Measurements from ENCODE around the gene M1AP. TPM values are rescaled to one million over a fixed set of nuclear protein-coding genes. Genes with fewer than 3 reads are reported as not detected.

Gene M1AP
- total RNA-seq, 3 donors from 2014 or later, result not detected

DNA sequence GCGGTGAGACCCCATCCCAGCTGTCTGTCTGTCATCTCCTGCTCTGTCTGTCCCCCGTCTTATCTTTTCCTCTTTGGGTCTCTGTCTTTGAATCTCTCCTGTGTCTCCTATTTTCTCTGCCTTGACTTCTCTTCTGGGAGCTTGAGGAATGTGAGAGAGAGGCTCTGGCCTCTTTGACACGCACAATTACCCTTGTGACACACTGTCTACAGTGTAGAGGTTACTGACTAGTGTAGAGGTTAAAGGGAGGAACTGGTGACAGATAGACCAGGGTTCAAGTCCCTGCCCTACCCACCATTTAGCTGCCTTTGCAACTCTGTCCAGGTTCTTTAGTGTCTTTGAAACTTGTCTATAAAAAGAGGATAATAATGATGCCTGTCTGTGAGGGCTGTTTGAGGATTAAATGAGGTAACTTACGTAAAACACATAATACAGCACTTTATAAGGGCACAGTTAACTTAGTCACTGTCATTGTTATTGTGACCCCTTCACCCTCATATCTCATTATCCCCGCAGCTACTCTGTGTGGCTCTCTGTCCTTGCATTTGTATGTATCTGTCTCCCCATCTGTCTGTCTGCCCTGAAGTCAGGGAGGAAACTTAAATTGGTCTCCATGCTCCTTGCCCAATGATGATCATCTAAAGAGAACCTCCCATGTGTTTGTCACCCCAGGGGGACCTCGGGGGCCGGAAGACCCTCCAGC lies 25.8 kb upstream of the M1AP start:
- peaks cover 53% of the 10 kb centered on the region for H3K36me3 Mint-ChIP-seq (ENCODE audit: insufficient read depth)
- ATAC-seq, result no peak
- no peaks in the 10 kb centered on the region for H3K4me1 Mint-ChIP-seq (ENCODE audit: low read depth)

DNA sequence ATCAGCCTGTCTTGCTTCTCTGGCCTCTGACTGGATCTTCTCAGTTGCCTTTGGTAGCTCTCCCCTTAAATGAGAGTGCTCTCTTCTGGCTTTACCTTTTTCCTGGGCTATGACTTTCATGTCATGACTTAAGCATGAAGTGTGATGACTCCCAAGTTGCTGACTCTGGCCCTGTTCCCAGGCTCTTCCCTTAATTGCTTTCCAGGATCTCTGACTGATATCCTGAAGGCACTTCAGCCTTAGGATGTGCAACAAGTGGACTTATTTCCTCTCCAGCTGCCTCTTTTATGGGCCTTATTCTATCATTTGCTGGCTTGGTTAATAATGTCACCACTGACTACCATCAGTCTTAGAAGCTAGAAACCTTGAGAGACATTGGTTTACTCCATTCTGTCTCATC lies 23.3 kb upstream of the M1AP start:
- Mint-ChIP-seq H3K4me1 (ENCODE audit: low read depth) (no peaks in the 10 kb centered on the region), H3K9me3 (no peaks in the 10 kb centered on the region), H3K4me3 (no peak overlapping the region), H3K36me3 (ENCODE audit: insufficient read depth) (peaks cover 49% of the 10 kb centered on the region), H3K27me3 (ENCODE audit: low read depth) (no peaks in the 10 kb centered on the region)
- no peak for DNase-seq
- ATAC-seq, result no peak

More for the DNA sequence above, 25.8 kb upstream of the M1AP start:
- no peak for DNase-seq
- H3K27me3 Mint-ChIP-seq (ENCODE audit: low read depth), result no peaks in the 10 kb centered on the region
- no peak overlapping the region for H3K4me3 Mint-ChIP-seq
- H3K9me3 Mint-ChIP-seq, result no peaks in the 10 kb centered on the region

DNA sequence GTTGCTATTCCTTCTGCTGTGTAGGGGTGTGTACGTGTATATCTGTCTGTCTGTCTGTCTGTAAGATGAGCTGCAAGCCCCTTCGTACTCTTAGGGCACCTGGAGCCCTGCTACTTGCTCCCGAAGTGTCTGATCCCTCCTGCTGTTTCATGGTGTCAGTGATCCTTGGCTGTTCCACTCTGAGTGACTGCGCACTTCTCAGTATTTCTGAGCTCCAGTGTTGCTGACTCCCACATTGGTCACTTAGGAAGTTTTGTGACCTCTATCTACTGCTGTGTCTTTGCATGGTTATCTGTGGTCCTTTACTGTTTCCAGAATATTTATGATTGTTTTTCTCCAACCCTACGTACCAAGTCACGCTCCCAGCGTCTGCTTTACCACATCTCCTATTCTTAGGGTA lies 22.1 kb upstream of the M1AP start:
- Mint-ChIP-seq H3K4me1 (ENCODE audit: low read depth) (no peaks in the 10 kb centered on the region), H3K9me3 (no peaks in the 10 kb centered on the region), H3K27me3 (ENCODE audit: low read depth) (no peaks in the 10 kb centered on the region), H3K36me3 (ENCODE audit: insufficient read depth) (peaks cover 37% of the 10 kb centered on the region), H3K4me3 (no peak overlapping the region)
- no peak for ATAC-seq
- no peak for DNase-seq

DNA sequence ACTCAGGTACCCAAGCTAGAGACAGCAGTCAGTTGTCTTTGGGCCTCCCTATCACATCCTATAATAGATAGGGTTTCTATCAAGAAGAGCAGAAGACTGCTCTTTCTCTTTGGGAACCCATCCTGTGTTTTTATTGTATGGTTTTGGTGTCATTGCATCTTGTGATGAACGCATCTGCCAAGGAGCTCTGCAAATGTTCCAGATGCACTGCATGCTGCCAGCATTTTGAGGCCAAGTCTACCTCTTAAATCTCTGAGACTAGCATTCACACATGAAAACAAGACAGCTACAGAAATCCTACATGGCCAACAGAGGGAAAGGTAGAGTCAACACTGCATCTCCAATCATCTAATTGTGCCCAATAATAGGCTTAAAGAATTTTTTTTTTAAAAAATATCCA lies 20.0 kb upstream of the M1AP start:
- H3K27me3 Mint-ChIP-seq (ENCODE audit: low read depth), result no peaks in the 10 kb centered on the region
- DNase-seq (no peak), ATAC-seq (no peak)
- H3K9me3 Mint-ChIP-seq, result no peaks in the 10 kb centered on the region
- H3K4me3 Mint-ChIP-seq, result no peak overlapping the region
- peaks cover 23% of the 10 kb centered on the region for H3K36me3 Mint-ChIP-seq (ENCODE audit: insufficient read depth)
- no peaks in the 10 kb centered on the region for H3K4me1 Mint-ChIP-seq (ENCODE audit: low read depth)

DNA sequence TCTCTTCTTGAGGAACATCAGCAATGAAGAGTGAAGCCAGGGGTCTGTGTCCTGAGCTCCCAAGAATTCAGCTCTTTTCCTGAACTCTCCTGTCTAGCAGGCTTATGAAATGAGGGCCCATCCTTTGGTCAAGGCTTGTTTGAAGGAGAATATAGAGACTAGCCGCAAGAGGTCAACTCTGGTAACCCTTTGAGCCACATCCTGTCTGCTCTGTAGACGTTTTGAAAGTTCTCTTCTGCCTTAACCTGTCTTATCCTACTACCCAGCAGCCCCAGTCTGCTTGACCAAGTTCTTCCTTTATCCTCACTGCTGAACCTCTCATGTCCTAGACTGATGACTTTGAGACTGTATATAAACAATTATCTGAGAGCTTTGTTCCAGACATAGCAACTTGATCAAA lies 11.3 kb upstream of the M1AP start:
- Mint-ChIP-seq H3K4me1 (ENCODE audit: low read depth) (peaks cover 11% of the 10 kb centered on the region), H3K36me3 (ENCODE audit: insufficient read depth) (peaks cover 10% of the 10 kb centered on the region), H3K9me3 (no peaks in the 10 kb centered on the region), H3K4me3 (no peak overlapping the region), H3K27me3 (ENCODE audit: low read depth) (no peaks in the 10 kb centered on the region)
- ATAC-seq (no peak), DNase-seq (no peak)

DNA sequence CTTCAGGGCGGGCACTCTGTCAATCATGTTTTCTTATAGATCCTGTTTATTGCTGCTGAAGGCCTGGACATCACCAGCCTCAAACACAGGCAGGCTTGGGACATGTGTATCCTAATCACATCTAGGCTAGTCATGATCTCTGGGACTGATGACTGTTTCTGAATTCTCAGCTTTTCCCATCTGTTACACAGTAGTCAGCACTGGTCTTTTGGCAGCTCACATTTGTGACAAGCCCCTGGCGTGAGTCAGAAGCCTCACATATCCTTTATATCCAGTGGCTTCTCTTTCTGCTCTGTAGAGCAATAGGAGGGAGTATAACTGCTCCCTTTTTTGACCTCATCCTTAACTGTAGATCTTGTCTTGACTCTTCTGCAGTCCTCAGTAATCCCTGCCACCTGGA lies 10.4 kb upstream of the M1AP start:
- Mint-ChIP-seq H3K4me3 (no peak overlapping the region), H3K36me3 (ENCODE audit: insufficient read depth) (peaks cover 10% of the 10 kb centered on the region), H3K9me3 (no peaks in the 10 kb centered on the region), H3K4me1 (ENCODE audit: low read depth) (peaks cover 13% of the 10 kb centered on the region), H3K27me3 (ENCODE audit: low read depth) (no peaks in the 10 kb centered on the region)
- ATAC-seq (no peak), DNase-seq (no peak)

DNA sequence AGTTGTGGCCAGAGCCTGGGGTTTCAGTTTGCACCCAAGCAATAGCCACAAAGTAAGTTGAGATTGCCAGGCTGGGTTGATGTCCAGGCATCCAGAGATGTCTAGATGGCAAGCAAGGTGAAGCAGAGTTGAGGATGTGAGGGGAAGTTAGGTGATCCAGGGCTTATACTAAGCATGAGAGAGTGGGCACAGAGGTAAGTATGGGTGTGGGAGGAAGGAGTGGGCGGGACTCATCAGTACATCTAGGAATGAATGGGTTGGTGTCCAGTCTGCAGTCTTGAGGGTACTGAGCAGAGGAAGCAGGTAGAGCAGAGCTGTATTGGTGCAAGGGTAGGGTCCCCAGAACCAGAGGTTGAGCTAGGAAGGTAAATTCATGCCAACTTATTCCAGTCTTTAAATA lies 7.4 kb upstream of the M1AP start:
- H3K9me3 Mint-ChIP-seq, result no peaks in the 10 kb centered on the region
- ATAC-seq (no peak), DNase-seq (no peak)
- H3K36me3 Mint-ChIP-seq (ENCODE audit: insufficient read depth), result peaks cover 6% of the 10 kb centered on the region
- peaks cover 17% of the 10 kb centered on the region for H3K4me1 Mint-ChIP-seq (ENCODE audit: low read depth)
- peaks cover 3% of the 10 kb centered on the region for H3K27me3 Mint-ChIP-seq (ENCODE audit: low read depth)
- peak overlapping the region; percentile 86 for H3K4me3 Mint-ChIP-seq

DNA sequence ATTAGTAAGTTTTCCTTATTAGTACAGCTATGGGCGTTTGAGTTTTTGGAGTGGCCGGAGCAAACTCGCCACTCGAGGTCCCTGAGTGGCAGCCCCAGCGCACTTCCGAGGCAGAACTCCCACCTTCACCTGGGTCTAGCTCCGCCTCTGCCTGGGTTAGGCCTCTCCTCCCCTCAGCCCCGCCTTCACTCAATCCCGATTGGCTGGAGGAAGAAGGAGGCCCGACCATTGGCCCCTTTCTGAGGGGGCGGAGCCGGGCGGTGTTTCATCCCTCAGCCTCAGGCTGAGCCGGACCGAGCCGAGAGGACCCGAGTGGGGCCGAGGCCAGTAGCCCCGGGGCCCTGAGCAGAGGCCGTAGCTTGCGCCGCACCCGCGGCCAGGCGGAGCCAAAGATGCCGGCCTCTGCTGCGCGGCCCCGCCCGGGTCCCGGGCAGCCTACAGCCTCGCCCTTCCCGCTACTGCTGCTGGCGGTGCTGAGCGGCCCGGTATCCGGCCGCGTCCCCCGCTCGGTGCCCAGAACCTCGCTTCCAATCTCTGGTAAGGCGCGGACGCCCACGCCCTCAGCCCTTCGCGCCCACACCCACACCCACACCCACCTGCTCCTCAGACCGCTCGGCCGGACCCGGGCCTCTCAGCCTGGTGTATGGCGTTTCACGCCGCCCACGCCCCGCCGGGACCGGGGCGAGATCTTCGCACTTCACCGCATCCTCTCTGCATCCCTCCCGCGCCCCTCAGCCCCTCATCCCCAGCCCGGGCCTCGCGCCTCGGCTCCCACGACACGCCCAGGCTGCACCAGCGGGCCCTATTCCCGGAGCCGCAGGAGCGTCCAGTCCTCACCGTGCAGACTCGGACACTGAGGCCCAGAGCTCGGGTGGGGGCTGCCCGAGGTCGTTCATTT lies 6.1 kb upstream of the M1AP start, which contains the start of gene SEMA4F:
SEMA4F (plus strand) TSS at position 263 of the 898 bp plus-strand sequence; CDS start at position 393, 130 bp downstream.
- Mint-ChIP-seq H3K27me3 (ENCODE audit: low read depth) (peaks cover 13% of the 10 kb centered on the region), H3K4me3 (peak within 1 kb of the TSS; percentile 86), H3K36me3 (ENCODE audit: insufficient read depth) (peaks cover 2% of the 10 kb centered on the region), H3K9me3 (no peaks in the 10 kb centered on the region), H3K4me1 (ENCODE audit: low read depth) (peaks cover 17% of the 10 kb centered on the region)
- peak; percentile 100 for ATAC-seq
- peak; percentile 91 for DNase-seq

DNA sequence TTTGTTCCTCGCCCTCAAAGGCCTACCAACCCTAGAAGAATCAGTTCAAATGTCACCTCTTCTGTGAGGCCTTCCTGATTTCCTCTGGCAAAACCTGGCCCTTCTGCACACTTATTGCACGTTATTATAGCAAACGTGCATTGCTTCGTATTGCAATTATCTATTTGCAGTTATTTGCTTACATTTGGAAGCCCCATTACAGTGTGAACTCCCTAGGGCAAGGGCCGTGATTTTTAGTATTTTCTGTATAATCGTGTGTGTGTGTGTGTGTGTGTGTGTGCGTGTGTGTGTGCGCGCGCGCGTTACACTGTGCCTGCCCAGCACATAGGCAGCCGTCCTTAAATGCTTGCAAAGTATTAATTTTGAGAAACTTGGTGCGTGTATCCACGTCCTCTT lies 5.5 kb upstream of the M1AP start:
- H3K36me3 Mint-ChIP-seq (ENCODE audit: insufficient read depth), result peaks cover 2% of the 10 kb centered on the region
- peaks cover 18% of the 10 kb centered on the region for H3K27me3 Mint-ChIP-seq (ENCODE audit: low read depth)
- peak; percentile 24 to 28 for ATAC-seq
- DNase-seq, result no peak
- no peaks in the 10 kb centered on the region for H3K9me3 Mint-ChIP-seq
- peak overlapping the region; percentile 86 for H3K4me3 Mint-ChIP-seq
- H3K4me1 Mint-ChIP-seq (ENCODE audit: low read depth), result peaks cover 17% of the 10 kb centered on the region

DNA sequence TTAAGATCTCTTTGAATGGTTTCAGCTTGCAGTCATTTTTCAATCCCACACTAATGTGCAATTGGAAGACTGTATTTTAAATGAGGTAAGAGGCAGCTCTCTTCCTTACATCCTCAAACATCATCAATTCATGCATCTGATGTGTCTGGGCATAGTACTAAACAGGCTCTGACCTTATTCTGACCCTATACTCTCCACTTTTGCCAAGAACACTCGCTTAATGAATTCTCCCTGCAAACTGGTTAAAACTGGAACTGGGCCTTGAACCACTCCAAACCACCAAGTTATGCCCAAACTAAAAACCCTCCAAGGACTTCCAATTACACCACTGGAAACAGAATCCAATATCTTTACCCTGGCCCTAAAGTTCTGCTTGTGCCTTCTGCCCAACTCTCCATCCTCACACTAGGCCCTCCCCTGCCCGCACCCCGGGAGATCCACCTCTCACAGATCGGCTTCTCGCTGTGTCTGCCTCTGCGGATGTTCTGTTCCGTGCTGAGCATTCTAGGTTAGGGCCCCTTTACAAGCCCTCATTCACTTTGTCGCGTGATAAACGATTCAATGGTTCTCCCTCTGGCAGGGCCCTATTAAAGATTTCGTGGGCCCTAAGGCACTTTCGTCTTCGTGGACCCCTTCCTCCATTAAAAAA lies 1.2 kb downstream of the M1AP start:
- ATAC-seq (no peak), DNase-seq (no peak)
- H3K4me3 Mint-ChIP-seq, result no peak overlapping the region
- no peaks in the 10 kb centered on the region for H3K36me3 Mint-ChIP-seq (ENCODE audit: insufficient read depth)
- H3K27me3 Mint-ChIP-seq (ENCODE audit: low read depth), result peaks cover 35% of the 10 kb centered on the region
- no peaks in the 10 kb centered on the region for H3K9me3 Mint-ChIP-seq
- H3K4me1 Mint-ChIP-seq (ENCODE audit: low read depth), result peaks cover 2% of the 10 kb centered on the region

DNA sequence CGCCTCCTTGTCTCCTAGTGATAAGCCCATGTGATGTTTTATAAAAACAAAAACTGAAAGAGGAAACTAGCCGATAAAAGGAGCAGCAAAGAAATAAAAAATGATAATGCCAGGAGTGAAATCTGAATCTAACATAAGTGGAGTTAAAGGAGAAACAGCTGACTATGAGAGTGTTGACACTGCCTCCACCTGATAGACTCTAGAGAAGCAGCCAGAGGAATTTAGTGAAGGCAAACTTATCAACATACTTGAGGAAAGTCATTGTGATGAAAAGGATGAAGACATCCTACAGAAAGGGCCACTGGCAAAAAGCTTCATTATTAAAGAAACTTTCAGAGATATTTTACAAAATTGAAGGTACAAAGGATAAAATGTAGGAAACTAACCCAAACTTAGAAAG lies 1.9 kb downstream of the M1AP start:
- no peak for DNase-seq
- no peaks in the 10 kb centered on the region for H3K36me3 Mint-ChIP-seq (ENCODE audit: insufficient read depth)
- no peak overlapping the region for H3K4me3 Mint-ChIP-seq

DNA sequence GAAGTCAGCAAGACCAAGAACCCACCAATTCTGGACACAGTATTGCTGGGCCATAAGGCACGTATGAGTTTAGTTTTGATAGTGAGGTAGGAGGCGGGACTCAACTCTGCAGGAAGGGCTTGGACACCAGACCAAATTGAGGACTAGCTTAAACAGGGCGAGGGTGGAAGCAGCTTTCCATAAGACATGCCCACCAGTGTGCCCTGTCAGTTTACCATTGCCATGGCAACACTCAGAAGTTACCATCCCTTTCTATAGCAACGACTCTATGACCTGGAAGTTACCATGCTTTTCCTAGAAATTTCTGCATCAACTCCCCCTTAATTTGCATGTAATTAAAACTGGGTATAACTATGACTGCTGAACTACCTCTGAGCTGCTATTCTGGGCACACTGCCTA lies 2.8 kb downstream of the M1AP start:
- H3K9me3 Mint-ChIP-seq, result no peaks in the 10 kb centered on the region
- no peak overlapping the region for H3K4me3 Mint-ChIP-seq
- H3K36me3 Mint-ChIP-seq (ENCODE audit: insufficient read depth), result no peaks in the 10 kb centered on the region
- DNase-seq, result no peak
- H3K27me3 Mint-ChIP-seq (ENCODE audit: low read depth), result peaks cover 43% of the 10 kb centered on the region
- H3K4me1 Mint-ChIP-seq (ENCODE audit: low read depth), result peaks cover 2% of the 10 kb centered on the region
- ATAC-seq, result no peak

More for the DNA sequence above, 1.9 kb downstream of the M1AP start:
- H3K9me3 Mint-ChIP-seq, result no peaks in the 10 kb centered on the region
- peaks cover 39% of the 10 kb centered on the region for H3K27me3 Mint-ChIP-seq (ENCODE audit: low read depth)
- no peak for ATAC-seq
- H3K4me1 Mint-ChIP-seq (ENCODE audit: low read depth), result peaks cover 2% of the 10 kb centered on the region

DNA sequence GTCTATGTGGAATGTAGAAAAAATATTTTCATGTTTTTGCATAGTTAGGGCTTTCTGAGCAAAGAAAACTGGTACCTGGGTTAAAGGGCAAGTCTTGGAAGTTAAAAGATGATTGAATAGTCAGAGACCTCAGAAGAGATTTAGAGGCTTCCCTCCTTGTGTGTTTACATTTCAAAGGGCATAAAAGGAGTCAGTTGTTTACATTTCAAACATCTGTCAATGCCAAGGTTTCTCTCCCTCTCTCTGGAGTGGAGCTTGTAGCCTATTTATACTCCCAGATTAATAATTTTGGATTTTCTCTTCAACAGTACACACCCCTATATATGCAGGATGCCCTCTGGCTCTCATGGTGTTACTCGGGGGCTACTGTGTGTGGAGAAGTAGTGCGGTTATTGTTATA lies 8.6 kb downstream of the M1AP start:
- no peak for ATAC-seq

DNA sequence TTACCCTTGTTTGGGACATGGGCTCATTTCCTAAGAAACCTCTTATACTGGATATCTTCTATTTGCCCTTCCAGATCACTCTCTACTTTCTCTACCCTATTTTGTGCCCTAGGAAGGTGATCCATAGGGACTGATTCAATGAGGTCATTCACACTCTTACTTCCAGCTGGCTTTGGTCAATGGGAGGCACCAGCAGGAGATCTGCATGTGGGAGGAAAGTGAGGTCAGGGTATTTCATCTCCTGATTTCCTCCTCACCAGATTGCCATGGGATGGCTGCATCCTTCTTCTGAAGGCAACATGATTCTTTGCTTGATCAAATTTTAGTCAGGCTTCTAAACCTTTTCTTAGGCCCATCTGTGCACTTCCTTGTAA lies 15.2 kb downstream of the M1AP start:
- DNase-seq (no peak), ATAC-seq (no peak)
- peaks cover 2% of the 10 kb centered on the region for H3K27me3 Mint-ChIP-seq (ENCODE audit: low read depth)
- no peaks in the 10 kb centered on the region for H3K36me3 Mint-ChIP-seq (ENCODE audit: insufficient read depth)
- H3K4me1 Mint-ChIP-seq (ENCODE audit: low read depth), result no peaks in the 10 kb centered on the region
- H3K4me3 Mint-ChIP-seq, result no peak overlapping the region
- H3K9me3 Mint-ChIP-seq, result no peaks in the 10 kb centered on the region

More for the DNA sequence above, 8.6 kb downstream of the M1AP start:
- Mint-ChIP-seq H3K27me3 (ENCODE audit: low read depth) (peaks cover 25% of the 10 kb centered on the region), H3K4me3 (no peak overlapping the region), H3K9me3 (no peaks in the 10 kb centered on the region), H3K36me3 (ENCODE audit: insufficient read depth) (no peaks in the 10 kb centered on the region), H3K4me1 (ENCODE audit: low read depth) (no peaks in the 10 kb centered on the region)
- no peak for DNase-seq
